H9 (cell line): Measurements from ENCODE around the gene ROBO2. TPM values are rescaled to one million over a fixed set of nuclear protein-coding genes. Genes with fewer than 3 reads are reported as not detected.

Experiments
- DNase-seq: peaks from one replicate; pipeline ENCODE4 v3.0.0-alpha.2; 2017
- H2AFZ ChIP-seq: one replicate; pipeline ENCODE4 v1.6.1; 2013; ENCODE audit warnings: mild to moderate bottlenecking, low read length, control low read depth, moderate library complexity
- H2AK5ac ChIP-seq: 2 replicates; pipeline ENCODE4 v1.6.1; 2013; ENCODE audit warnings: low read length, control low read depth, mixed read lengths; ENCODE audit not compliant: insufficient read length
- H2BK120ac ChIP-seq: one replicate; pipeline ENCODE4 v1.6.1; 2013; ENCODE audit warnings: low read depth, mild to moderate bottlenecking, low read length, control low read depth, inconsistent platforms; ENCODE audit not compliant: poor library complexity, severe bottlenecking
- H2BK12ac ChIP-seq: 2 replicates; pipeline ENCODE4 v1.6.1; 2013; ENCODE audit warnings: low read length, control low read depth, mixed read lengths, low read depth; ENCODE audit not compliant: insufficient read length
- H2BK15ac ChIP-seq: 2 replicates; pipeline ENCODE4 v1.6.1; 2013; ENCODE audit warnings: low read depth, low read length, control low read depth
- H2BK20ac ChIP-seq: one replicate; pipeline ENCODE4 v1.6.1; 2013; ENCODE audit warnings: low read depth, mild to moderate bottlenecking, low read length, control low read depth, inconsistent platforms; ENCODE audit not compliant: poor library complexity, severe bottlenecking
- H2BK5ac ChIP-seq: 2 replicates; pipeline ENCODE4 v1.6.1; 2013; ENCODE audit warnings: low read length, control low read depth, mixed read lengths; ENCODE audit not compliant: insufficient read length
- H3K14ac ChIP-seq: 2 replicates; pipeline ENCODE4 v1.6.1; 2013; ENCODE audit warnings: low read length, control low read depth; ENCODE audit not compliant: insufficient read depth
- H3K18ac ChIP-seq: 2 replicates; pipeline ENCODE4 v1.6.1; 2013; ENCODE audit warnings: low read depth, mild to moderate bottlenecking, mixed read lengths, low read length, control low read depth; ENCODE audit not compliant: insufficient read length
- H3K23ac ChIP-seq: 2 replicates; pipeline ENCODE4 v1.6.1; 2013; ENCODE audit warnings: low read length, control low read depth, mixed read lengths, low read depth; ENCODE audit not compliant: insufficient read length
- H3K23me2 ChIP-seq: 2 replicates; pipeline ENCODE4 v1.6.1; 2013; ENCODE audit warnings: low read depth, mild to moderate bottlenecking, mixed read lengths, low read length, control low read depth; ENCODE audit not compliant: insufficient read length, poor library complexity, severe bottlenecking
- H3K27ac ChIP-seq: 2 replicates; pipeline ENCODE4 v1.5.1; 2013; ENCODE audit warnings: low read length, control low read depth, mixed read lengths, low read depth; ENCODE audit not compliant: insufficient read length
- H3K27me3 ChIP-seq: 2 replicates; pipeline ENCODE4 v1.6.1; 2013; ENCODE audit warnings: low read length, control low read depth, inconsistent platforms; ENCODE audit not compliant: insufficient read depth
- H3K4ac ChIP-seq: 2 replicates; pipeline ENCODE4 v1.6.1; 2013; ENCODE audit warnings: low read depth, mild to moderate bottlenecking, control low read depth, inconsistent platforms, low read length, moderate library complexity
- H3K4me1 ChIP-seq: 2 replicates; pipeline ENCODE4 v1.6.1; 2013; ENCODE audit warnings: low read length, control low read depth, inconsistent platforms; ENCODE audit not compliant: insufficient read depth
- H3K4me2 ChIP-seq: 2 replicates; pipeline ENCODE4 v1.6.1; 2013; ENCODE audit warnings: low read length, control low read depth, mixed read lengths; ENCODE audit not compliant: insufficient read length, insufficient read depth
- H3K56ac ChIP-seq: 2 replicates; pipeline ENCODE4 v1.6.1; 2013; ENCODE audit warnings: low read depth, mild to moderate bottlenecking, mixed read lengths, low read length, control low read depth; ENCODE audit not compliant: insufficient read length
- H3K79me1 ChIP-seq: 2 replicates; pipeline ENCODE4 v1.6.1; 2013; ENCODE audit warnings: low read depth, mild to moderate bottlenecking, moderate library complexity, low read length, control low read depth, inconsistent platforms; ENCODE audit not compliant: insufficient read depth, poor library complexity, severe bottlenecking
- H3K79me2 ChIP-seq: 2 replicates; pipeline ENCODE4 v1.6.1; 2013; ENCODE audit warnings: low read length, control low read depth, inconsistent platforms; ENCODE audit not compliant: insufficient read depth
- H3K9ac ChIP-seq: 2 replicates; pipeline ENCODE4 v1.6.1; 2013; ENCODE audit warnings: low read length, control low read depth, mixed read lengths; ENCODE audit not compliant: insufficient read length; ENCODE audit errors: extremely low read depth
- H3K9me3 ChIP-seq: one replicate; pipeline ENCODE4 v1.6.1; 2013; ENCODE audit warnings: low read depth, low read length, inconsistent platforms; ENCODE audit not compliant: control insufficient read depth
- H3T11ph ChIP-seq: one replicate; pipeline ENCODE4 v1.6.1; 2013; ENCODE audit warnings: mild to moderate bottlenecking, low read length, control low read depth, inconsistent platforms
- H4K20me1 ChIP-seq: one replicate; pipeline ENCODE4 v1.6.1; 2013; ENCODE audit not compliant: control insufficient read depth, insufficient read length, insufficient read depth
- H4K5ac ChIP-seq: 2 replicates; pipeline ENCODE4 v1.6.1; 2013; ENCODE audit warnings: low read depth, mild to moderate bottlenecking, mixed read lengths, low read length, control low read depth; ENCODE audit not compliant: insufficient read length
- H4K8ac ChIP-seq: replicated peaks from 2 replicates; pipeline ENCODE4 v1.6.1; 2013; ENCODE audit warnings: low read length, control low read depth, mixed read lengths, low read depth; ENCODE audit not compliant: insufficient read length
- H4K91ac ChIP-seq: 2 replicates; pipeline ENCODE4 v1.6.1; 2013; ENCODE audit warnings: low read depth, mild to moderate bottlenecking, moderate library complexity, mixed read lengths, low read length, control low read depth; ENCODE audit not compliant: insufficient read length
- H3K27ac Mint-ChIP-seq, 3 experiments: 2 replicates in 2 of 3; 3 replicates in 1 of 3; pipeline ENCODE4 v1.8.0; 2020 to 2021; ENCODE audit warnings: mixed read lengths in 3 of 3, mild to moderate bottlenecking in 1 of 3, moderate library complexity in 1 of 3
- H3K27me3 Mint-ChIP-seq: 2 replicates; pipeline ENCODE4 v1.8.0; 2021; ENCODE audit warnings: low read depth, mild to moderate bottlenecking, moderate library complexity, mixed read lengths
- H3K36me3 Mint-ChIP-seq, 3 experiments: 2 replicates in 2 of 3; 3 replicates in 1 of 3; pipeline ENCODE4 v1.8.0; 2020 to 2021; ENCODE audit warnings: low read depth in 3 of 3, mixed read lengths in 3 of 3; ENCODE audit not compliant: insufficient read depth in 1 of 3
- H3K4me1 Mint-ChIP-seq, 2 experiments: 2 replicates each; pipeline ENCODE4 v1.8.0; 2020; ENCODE audit warnings: mixed read lengths in 2 of 2
- H3K4me3 Mint-ChIP-seq, 2 experiments: 2 replicates in 1 of 2; 3 replicates in 1 of 2; pipeline ENCODE4 v1.8.0; 2020 to 2021; ENCODE audit warnings: mild to moderate bottlenecking in 2 of 2, mixed read lengths in 2 of 2, moderate library complexity in 1 of 2
- H3K9me3 Mint-ChIP-seq, 2 experiments: 2 replicates in 1 of 2; 3 replicates in 1 of 2; pipeline ENCODE4 v1.8.0; 2020; ENCODE audit warnings: mild to moderate bottlenecking in 2 of 2, mixed read lengths in 2 of 2, moderate library complexity in 1 of 2
- CTCF ChIP-seq: fragments of 200-600 bp; sonication (generic); conservative IDR thresholded peaks from 3 replicates; pipeline ENCODE4 v1.8.0; 2021; ENCODE audit warnings: antibody characterized with exemption, mild to moderate bottlenecking
- WGBS: extraction: QIAGEN DNeasy Blood & Tissue Kit; methylation state at CpG from one replicate; pipeline ENCODE4 v1.1.7; 2013; ENCODE audit warnings: missing lambda C conversion rate, low lambda C conversion rate, mixed read lengths; ENCODE audit not compliant: insufficient read length; ENCODE audit errors: extremely low coverage; 5-methylcytosine and 5-hydroxymethylcytosine counted together
- total RNA-seq: library from RNA; stranded (reverse); gene quantifications from 2 replicates; pipeline ENCODE4 v1.2.1, GENCODE V29; 2021

ROBO2 gene
- total RNA-seq, 1 experiment from 2014 or later, result 2.3 TPM

DNA sequence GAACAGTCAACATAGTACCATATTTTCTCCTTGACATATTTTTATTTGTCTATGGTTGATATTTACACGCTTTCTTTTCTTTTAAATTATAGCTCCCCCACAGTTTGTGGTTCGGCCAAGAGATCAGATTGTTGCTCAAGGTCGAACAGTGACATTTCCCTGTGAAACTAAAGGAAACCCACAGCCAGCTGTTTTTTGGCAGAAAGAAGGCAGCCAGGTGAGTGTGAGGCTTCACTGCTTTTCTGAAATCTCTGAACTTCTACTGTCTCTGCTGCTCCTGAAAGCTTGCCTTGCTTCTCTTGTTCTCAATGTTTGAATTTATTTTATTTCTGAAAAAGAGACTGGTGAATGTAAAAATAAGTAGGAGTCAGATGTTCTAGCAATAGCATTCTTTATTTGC is 506.3 kb downstream of the ROBO2 start:
- Histone ChIP-seq H2AFZ (no peak overlapping the region), H4K8ac (no peak overlapping the region), H3K4me2 (no peak overlapping the region), H2BK15ac (no peak overlapping the region), H4K5ac (no peak overlapping the region), H3K23me2 (no peaks in the 10 kb centered on the region), H3K4me1 (peaks cover under 1% of the 10 kb centered on the region; the same call in 1 of the 2 replicates), H3K27ac (no peak overlapping the region), H2BK120ac (no peak overlapping the region), H3K79me1 (no peaks in the 10 kb centered on the region), H2BK12ac (no peak overlapping the region), H3K23ac (no peak overlapping the region), H3K27me3 (no peaks in the 10 kb centered on the region), H3K18ac (no peak overlapping the region), H3K9me3 (no peaks in the 10 kb centered on the region), H4K20me1 (no peaks in the 10 kb centered on the region), H3K56ac (no peak overlapping the region), H3K9ac (no peak overlapping the region), H2AK5ac (no peak overlapping the region), H2BK5ac (no peak overlapping the region), H3K4ac (no peak overlapping the region), H3T11ph (no peak overlapping the region), H2BK20ac (no peak overlapping the region), H4K91ac (no peak overlapping the region), H3K14ac (no peak overlapping the region), H3K79me2 (no peaks in the 10 kb centered on the region)
- DNase-seq, result no peak
- no peak for TF ChIP-seq CTCF
- Mint-ChIP-seq H3K36me3 (no peaks in the 10 kb centered on the region), H3K27ac (no peak overlapping the region), H3K4me1 (peaks cover 7 to 9% of the 10 kb centered on the region in 2 experiments), H3K4me3 (no peak overlapping the region), H3K27me3 (no peaks in the 10 kb centered on the region), H3K9me3 (no peaks in the 10 kb centered on the region)
- WGBS, result no CpG with 5 or more reads among the region's 3 CpGs
